GM04503 (cell line): ENCODE data around the gene EMSY.

Experiments used
- DNase-seq: peaks from one replicate; pipeline ENCODE4 v3.0.0-alpha.2; 2012; ENCODE audit warnings: low read depth

The EMSY gene

DNA sequence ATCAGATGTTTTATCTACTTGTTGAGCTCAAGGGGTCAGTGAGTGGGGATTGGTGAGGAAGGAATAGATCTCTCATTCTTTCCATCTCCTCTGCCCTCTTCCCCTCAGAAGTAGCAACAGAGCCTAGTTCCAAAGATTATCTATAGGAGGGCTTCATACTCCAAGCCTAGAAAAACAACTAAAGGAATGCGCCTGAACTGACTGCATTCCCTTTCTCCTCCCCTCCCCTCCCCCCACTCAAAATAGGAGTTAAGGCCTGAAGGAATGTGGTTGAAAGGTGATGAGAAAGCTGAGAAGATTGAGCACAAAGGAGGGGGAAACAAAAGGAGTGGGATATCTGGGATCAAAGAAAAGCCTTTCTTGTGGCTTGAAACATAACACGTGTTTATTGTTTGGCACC, 10.5 kb downstream of the EMSY start:
- no peak for DNase-seq

GRCh38 chr11:76455931-76456330, 11.1 kb downstream of the EMSY start:
- no peak for DNase-seq

GRCh38 chr11:76456571-76456970, 11.8 kb downstream of the EMSY start:
- DNase-seq = no peak

DNA sequence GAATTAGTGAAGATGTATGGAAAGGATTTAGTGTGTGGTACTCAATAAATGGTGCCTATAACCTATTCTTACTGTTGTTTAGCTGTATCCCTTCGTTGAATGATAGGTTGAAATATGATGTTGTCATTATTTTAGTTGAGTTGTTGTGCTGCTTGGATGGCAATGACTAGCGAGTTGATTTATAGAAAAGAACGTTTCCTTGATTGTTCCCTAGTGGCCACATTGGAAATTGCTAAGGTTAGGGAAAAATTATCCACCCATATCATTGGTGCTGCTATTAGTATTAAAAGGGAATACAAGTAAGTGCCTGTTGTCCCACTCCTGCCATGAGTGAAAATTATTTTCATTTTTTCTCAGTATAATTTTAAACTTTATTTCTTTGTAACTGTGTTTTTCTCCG, 14.5 kb downstream of the EMSY start:
- no peak for DNase-seq

DNA sequence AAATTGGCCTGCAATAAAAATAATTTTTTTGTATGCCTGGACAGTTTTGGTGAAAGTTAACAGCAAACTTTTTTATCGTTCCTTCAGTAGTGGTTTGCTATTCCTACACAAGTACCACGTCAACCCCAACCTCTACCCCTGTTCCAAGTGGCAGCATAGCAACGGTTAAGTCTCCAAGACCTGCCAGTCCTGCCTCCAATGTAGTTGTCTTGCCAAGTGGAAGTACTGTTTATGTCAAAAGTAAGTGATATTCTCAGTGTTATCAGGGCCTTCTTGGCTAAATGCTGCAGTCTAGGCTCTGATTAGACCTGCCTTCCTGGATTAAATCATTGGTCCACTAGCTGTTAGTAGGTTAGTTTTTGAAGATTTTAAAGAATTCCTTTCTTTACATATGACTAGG, 15.0 kb downstream of the EMSY start:
- no peak for DNase-seq

DNA sequence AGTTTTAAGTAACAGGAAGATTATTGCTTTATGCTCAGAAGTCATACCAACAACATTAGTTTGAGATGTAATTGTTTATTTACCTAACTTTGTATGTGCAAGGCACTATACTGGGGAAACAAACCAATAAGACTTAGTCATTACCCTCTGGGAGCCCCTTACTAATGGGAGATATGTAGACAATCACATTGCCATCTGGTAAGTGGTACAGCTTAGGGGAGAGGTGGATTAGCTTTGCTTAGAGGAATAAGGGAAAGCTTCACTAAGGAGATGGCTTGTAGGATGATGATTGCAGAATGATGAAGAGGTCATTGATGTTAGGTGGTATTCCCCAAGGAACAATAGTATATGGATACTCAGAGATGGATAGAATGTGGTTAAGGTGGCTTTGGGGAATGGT, 17.5 kb downstream of the EMSY start:
- no peak for DNase-seq

DNA sequence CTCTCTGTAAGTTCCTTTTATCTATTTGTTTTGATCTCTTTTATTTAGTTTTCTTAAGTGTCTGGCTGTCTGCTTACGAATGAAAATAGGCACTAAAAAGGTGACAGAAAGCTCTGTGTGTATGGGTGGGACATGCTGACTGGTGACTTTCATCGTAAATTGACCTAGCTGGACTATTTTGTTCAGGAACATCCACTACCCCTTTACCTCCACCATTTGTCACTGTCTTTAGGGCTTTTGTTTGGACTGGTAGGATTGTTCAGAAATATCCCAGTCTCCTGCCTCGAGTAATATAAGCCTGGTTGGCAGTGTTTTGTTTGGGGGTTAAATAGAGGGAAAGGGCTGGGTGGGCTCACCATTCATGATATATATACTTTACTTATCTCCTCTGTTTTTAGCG, 20.9 kb downstream of the EMSY start:
- DNase-seq = no peak

GRCh38 chr11:76466666-76467065, 21.8 kb downstream of the EMSY start:
- DNase-seq = no peak

DNA sequence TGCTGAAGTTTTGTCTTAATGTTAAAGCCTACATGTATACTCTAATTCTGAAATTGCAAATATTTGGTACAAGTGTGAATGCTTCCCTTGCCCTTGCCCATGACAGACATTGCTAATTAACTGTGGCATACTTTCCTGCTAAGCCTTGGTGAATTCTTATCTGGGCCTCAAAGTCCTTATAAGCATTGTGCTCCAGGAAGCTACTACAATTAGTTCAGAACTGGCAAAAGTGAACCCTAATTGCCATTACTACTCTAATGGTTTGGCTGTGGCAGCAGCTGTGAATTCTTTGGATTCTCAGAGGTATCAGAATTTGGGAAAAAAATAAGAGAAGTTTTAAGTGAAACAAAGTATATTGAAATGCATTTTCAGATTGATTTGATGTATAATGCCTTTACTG, 24.3 kb downstream of the EMSY start:
- no peak for DNase-seq

DNA sequence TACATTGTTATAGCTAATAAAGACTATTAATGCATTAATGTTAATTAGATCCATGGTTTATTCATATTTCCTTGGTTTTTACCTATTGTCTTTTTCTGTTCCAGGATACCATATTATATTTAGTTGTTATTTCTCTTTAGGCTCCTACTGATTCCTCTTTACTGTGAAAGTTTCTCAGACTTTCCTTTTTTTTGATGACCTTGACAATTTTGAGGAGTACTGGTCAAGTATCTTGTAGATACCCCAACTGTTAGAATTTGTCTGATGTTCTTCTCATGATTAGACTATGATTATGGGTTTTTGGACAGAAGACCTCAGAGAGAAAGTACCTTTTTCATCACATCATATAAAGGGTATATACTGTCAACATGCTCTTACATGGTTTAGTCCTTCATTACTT, 26.6 kb downstream of the EMSY start:
- DNase-seq = no peak

GRCh38 chr11:76480241-76480640, 35.4 kb downstream of the EMSY start:
- DNase-seq = no peak

- no peak for DNase-seq
Observed at GRCh38 chr11:76491644-76492043, 46.8 kb downstream of the EMSY start.

- DNase-seq = no peak
Observed at GRCh38 chr11:76493040-76493439, 48.2 kb downstream of the EMSY start.

GRCh38 chr11:76493626-76494539, 49.1 kb downstream of the EMSY start:
- DNase-seq = no peak

GRCh38 chr11:76495019-76495418, 50.2 kb downstream of the EMSY start:
- no peak for DNase-seq

DNA sequence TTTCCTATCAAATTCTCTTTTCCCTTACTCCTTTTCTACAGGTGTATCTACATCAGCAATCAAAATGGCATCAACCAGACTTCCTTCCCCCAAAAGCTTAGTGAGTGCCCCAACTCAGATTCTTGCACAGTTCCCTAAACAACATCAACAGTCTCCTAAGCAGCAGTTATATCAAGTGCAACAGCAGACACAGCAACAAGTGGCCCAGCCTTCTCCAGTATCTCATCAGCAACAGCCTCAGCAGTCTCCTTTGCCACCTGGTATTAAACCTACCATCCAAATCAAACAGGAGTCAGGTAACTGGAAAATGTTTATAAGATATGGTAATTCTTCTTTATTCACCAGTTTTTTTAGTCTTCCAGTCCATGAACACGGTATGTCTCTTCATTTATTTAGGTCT, 51.4 kb downstream of the EMSY start:
- DNase-seq = no peak

DNA sequence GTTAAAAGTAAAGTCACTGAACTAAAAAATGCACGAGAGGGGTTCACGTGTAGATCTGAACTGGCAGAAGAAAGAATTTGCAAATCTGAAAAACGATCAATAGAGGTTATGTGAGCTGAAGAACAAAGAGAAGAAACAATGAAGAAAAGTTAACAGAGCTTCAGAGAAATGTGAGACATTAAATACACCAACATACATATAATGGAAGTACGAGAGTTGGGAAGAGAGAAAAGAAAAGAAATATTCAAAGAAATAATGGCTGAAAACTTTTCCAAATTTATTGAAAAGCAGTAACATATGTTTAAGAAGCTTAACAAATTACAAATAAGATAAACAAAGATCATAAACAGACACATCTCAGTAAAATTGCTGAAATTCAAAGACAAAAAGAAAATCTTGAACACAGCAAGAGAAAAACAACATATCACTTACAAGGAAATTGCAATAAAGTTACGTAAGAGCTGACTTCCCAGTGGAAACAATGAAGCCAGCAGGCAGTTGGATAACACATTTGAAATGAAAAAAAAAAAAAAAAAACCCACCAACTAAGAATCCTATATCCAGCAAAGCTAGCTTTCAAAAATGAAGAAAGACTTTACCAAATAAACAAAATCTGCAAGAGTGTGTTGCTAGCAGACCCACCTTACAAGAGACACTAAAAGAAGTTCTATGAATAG, 56.8 kb downstream of the EMSY start:
- no peak for DNase-seq

GRCh38 chr11:76506833-76507232, 62.0 kb downstream of the EMSY start:
- DNase-seq = no peak

- DNase-seq = peak; percentile 13
Observed at GRCh38 chr11:76510060-76511047, 65.5 kb downstream of the EMSY start.

DNA sequence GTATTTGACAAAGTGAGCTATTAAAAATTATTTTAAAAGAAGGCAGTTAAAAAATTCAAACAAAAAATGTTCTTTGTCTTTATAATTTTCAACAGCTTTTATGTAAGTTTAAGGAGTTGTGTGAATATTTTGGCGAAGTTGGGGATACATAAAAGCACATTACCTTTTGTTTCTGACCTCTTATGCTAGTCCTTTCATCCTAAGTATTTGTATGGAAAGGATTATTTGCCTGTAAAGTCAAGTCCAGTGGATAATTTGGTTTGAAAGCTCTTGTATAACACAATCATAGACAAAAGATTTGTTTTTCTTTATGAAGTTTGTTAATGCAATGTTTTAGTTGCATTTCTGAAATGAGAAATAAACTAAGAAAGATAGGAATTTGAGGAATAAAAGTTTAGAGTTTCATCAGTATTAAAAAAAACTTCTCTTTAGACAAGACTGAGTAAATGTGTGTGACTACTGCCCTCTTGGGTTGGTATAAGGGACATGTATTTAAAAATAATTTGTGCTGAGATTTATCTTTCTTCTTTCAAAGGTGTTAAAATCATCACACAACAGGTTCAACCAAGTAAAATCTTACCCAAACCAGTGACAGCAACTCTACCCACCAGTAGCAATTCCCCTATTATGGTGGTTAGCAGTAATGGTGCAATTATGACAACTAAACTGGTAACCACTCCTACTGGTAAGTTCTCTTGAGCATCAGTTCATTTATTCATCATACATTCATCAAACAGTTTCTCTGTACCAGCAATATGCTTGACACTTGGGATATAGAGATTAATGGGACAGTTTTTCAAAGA, 68.2 kb downstream of the EMSY start:
- DNase-seq = no peak

DNA sequence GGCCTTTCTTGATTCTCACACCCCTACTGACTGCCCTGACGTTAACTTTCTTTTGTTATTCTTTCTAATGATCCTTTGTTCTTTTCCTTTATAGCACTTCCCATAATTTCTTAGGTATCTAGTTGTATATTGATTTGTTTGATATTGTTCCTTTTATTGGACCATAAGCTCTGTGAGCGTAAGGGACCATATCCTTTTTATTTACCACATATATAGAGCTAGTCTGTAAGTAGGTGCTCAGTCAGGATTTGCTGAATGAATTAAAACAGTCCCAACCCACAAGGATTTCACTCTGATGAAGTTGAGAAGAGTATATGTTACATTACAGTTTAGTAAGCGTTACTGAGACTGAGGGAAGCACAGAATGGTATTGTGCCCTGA, 68.8 kb downstream of the EMSY start:
- DNase-seq = no peak

DNA sequence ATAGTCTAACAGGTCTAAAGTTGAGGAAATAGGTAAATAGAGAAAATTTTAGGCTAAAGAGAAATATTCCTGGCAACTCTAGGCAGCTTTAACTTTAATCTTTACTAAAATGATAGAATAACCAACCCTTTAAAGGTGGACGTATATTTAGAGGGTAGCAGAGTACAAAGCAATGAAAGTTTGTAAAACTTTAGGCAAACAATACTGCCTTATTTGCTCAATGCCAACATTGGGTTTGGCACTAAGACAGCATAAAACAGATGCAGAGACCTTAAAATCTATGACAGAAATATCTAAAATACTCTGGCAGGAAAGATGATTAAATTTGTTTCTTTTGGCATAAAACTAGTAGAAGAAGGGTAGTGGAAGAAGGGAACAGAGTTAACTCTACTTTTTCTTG, 70.7 kb downstream of the EMSY start:
- no peak for DNase-seq
